Tibial nerve (tissue), 4 donors: Measurements from ENCODE around the gene F2RL1.

ENCODE experiments used
- CTCF ChIP-seq, 5 experiments: fragments of 200-600 bp in 3 of 5; fragments of 450-650 bp in 2 of 5; sonication (generic) in 3 of 5; IDR thresholded peaks; one replicate each; pipeline ENCODE4 v1.5.1; 2016 to 2019; ENCODE audit warnings: antibody characterized with exemption in 5 of 5, mild to moderate bottlenecking in 3 of 5, moderate library complexity in 2 of 5
- EP300 ChIP-seq, 2 donors: sonication (generic); formaldehyde crosslinking; IDR thresholded peaks; one replicate each; pipeline ENCODE4 v1.6.1; 2017; ENCODE audit warnings: antibody characterized with exemption in 2 of 2, mild to moderate bottlenecking in 1 of 2
- POLR2A ChIP-seq, 2 donors: fragments of 450-650 bp; IDR thresholded peaks; one replicate each; pipeline ENCODE4 v1.6.1; 2017; ENCODE audit warnings: antibody characterized with exemption in 2 of 2, mild to moderate bottlenecking in 2 of 2, moderate library complexity in 2 of 2

GRCh38 chr5:76863001-76863400 is 44.2 kb downstream of the F2RL1 start:
- TF ChIP-seq CTCF (IDR thresholded peaks at IDR 0.05) (no peak), EP300 (IDR thresholded peaks at IDR 0.05) (no peak), POLR2A (IDR thresholded peaks at IDR 0.05) (no peak)
